Suppressor macrophage treated with lipopolysaccharide for 4 hours (primary cell): ENCODE data around the gene REC8.

Experiments
- DNase-seq: peaks from one replicate; pipeline ENCODE4 v3.0.0-alpha.2; 2020

Gene REC8

DNA sequence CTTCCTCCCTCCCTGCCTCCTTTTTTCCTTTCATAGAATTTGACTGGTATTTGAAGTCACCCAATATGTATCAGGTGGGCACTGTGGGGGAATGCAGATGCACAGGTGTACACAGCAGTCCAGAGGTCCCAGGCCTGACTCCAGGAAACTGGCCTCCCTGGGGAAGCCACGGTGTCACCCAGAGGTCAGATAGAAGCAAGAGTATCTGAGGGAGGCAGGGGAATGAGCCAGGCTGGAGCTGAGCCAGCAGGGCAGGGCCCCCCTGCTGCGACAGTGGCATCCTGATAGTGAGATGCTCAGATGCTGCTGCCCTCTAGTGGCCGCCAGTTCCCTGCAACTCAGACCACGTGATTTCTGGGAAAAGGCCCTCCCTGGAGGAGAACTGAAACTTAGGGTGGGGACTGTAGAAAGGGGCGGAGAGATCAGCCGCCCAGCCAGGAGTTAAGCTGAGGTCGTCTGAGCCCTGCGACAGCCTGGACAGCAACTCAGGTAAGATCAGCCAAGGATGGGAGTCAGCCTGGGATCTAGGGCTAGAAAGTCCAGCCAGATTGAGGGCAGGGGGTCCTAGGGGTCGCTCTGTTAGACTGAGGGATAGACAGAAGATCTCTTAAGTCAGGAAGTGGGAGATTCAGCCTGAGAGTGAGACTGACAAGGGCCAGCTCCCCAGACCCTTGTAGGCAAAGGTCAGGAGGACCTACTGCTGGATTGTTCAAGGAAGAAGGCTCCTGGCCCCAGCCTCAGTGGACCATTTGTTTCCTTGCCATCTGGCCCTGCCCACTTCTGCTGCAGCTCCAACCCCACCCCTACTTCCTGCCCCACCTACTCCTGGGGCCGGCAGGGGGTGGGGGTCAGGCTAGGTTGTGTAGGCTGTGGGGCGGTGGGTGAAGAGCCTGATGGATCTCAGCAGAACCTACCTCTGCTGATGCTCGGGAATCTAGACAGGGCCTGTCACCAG lies 10.8 kb upstream of the REC8 start, which contains the start of gene IRF9:
IRF9 (plus strand) TSS at position 416 of the 955 bp plus-strand sequence. CDS start 880 bp downstream, outside the sequence.
- peak; percentile 97 for DNase-seq

DNA sequence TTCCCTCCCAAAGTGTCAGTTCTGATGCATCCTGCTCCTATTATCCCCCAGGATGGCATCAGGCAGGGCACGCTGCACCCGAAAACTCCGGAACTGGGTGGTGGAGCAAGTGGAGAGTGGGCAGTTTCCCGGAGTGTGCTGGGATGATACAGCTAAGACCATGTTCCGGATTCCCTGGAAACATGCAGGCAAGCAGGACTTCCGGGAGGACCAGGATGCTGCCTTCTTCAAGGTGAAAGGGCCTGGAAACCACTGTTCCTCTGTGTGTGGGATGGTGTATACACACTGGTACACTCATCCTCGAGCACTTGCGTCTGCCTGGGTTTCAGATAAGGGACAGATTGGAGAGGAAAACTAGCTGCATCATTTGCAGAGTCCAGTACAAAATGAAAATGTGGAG lies 9.8 kb upstream of the REC8 start:
- no peak for DNase-seq

DNA sequence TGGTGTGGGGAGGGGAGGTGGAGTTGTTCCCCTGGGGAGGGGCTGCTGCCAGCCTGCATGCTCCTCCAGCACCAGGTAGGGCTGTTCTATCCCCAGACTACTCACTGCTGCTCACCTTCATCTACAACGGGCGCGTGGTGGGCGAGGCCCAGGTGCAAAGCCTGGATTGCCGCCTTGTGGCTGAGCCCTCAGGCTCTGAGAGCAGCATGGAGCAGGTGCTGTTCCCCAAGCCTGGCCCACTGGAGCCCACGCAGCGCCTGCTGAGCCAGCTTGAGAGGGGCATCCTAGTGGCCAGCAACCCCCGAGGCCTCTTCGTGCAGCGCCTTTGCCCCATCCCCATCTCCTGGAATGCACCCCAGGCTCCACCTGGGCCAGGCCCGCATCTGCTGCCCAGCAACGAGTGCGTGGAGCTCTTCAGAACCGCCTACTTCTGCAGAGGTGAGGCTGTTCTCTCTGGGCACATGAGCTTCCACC lies 7.3 kb upstream of the REC8 start:
- no peak for DNase-seq

DNA sequence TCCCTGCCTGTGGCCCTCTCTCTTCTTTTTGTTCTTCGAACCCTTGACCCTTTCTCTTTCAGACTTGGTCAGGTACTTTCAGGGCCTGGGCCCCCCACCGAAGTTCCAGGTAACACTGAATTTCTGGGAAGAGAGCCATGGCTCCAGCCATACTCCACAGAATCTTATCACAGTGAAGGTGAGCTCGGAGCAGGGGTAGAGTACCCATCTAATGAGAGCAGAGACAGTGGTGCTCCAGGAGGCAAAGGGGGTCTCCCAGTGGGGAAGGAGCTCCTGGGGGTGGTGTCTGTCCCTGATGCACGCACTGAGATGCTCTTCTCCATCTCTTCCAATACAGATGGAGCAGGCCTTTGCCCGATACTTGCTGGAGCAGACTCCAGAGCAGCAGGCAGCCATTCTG lies 6.1 kb upstream of the REC8 start:
- no peak for DNase-seq

- DNase-seq, result peak; percentile 59
Measured at GRCh38 chr14:24167469-24168114, 4.3 kb upstream of the REC8 start.

DNA sequence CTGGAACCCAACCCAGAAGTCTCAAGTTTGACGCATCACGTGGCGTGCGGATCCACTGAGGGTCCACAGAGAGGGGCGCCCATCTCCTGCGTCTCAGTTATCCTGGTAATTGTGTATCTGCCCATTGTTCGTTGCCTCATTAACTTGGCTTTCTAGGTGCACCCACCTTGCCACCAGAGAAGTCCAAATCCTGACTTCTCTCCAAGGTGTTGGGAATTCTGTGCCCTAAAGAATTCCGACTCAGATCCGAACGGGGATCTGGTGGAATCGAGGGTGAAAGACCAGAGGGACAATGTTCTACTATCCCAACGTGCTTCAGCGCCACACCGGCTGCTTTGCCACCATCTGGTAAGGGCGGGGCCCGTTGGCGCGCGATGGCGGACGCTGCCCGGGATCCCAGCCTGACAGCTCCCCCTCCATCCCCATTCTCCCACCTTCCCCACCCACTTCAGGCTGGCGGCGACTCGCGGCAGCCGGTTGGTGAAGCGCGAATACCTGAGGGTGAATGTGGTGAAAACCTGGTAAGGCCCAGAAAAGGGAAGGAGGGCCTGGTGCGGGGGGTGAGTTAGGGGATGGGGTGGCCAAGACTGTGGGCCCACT lies 481 bp downstream of the REC8 start:
- DNase-seq, result no peak

DNA sequence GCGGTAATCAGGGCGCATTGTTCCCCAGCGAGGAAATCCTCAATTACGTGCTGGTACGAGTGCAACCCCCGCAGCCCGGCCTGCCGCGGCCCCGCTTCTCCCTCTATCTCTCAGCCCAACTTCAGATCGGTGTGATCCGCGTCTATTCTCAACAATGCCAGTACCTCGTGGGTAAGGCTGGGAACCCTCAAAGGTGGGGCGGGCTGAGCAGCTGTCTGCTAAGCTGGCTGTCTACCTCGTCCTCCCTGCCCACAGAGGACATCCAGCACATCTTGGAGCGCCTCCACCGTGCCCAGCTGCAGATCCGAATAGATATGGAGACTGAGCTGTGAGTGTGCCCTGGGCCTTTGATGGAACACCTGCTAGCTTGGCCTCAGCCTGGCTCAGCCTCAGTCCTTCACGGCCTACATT lies 996 bp downstream of the REC8 start:
- no peak for DNase-seq

DNA sequence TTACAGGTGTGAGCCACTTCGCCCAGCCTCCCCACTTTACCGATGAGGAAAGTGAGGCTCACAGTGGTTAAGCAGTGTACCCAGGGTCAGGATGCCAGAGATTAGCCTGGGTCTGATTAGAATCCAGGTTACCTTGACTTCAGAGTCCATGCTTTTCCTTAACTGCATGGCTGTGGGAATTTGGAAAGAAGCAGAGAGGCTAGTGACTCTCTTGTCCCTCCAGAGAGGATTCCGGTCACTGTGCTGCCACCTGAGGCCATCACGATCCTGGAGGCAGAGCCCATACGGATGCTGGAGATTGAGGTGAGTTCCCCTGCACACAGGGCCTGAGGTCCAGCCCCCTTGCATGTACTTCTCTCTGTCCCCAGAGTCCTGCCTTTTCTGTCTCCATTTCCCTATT lies 4.7 kb downstream of the REC8 start:
- no peak for DNase-seq

DNA sequence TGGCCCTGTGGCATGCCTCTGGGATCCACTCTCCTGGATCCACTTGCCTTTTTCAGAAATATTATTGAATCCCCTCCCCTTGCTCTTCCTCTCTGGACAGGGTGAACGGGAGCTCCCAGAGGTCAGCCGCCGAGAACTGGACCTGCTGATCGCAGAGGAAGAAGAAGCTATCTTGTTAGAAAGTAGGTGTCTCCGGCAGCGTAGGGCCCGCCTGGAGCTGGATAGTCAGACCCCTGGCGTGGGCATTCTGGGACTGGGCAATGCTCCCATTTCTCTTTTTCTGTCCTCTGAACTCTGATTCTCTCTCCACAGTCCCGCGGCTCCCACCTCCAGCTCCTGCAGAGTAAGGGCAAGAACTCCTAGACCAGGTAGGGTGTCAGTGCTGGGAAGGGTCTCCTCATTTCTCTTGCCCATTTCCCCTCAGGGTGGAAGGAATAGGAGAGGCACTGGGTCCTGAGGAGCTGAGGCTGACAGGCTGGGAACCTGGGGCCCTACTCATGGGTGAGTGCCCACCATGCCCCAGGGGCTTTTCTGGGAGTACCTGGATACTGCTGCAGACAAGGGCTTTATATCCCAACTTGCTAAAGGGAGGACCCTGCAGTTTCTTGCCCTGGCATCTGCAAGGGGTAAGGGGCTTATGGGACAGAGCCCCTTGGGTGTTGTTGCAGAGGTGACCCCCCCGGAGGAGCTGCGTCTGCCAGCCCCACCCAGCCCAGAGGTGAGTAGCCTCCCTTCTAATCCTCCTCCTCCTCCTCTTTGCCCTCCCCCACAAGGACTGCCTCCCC lies 5.4 kb downstream of the REC8 start:
- DNase-seq, result no peak

DNA sequence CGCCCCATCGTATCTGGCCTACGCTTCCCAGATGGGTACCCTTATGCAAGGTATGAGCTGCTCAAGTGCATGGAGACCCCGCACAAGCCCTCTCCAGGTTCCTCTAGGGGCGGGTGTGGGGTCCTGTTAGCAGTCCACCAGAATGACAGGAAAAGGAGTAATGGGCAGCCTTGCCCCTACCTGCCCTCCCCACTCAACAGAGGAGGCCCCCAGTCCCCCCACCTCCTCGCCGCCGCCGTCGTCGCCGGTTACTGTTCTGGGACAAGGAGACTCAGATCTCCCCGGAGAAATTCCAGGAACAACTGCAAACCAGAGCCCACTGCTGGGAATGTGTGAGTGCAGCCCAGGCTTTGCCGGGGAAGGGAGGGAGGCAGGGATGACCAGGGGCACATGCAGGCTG lies 6.0 kb downstream of the REC8 start:
- DNase-seq, result no peak

DNA sequence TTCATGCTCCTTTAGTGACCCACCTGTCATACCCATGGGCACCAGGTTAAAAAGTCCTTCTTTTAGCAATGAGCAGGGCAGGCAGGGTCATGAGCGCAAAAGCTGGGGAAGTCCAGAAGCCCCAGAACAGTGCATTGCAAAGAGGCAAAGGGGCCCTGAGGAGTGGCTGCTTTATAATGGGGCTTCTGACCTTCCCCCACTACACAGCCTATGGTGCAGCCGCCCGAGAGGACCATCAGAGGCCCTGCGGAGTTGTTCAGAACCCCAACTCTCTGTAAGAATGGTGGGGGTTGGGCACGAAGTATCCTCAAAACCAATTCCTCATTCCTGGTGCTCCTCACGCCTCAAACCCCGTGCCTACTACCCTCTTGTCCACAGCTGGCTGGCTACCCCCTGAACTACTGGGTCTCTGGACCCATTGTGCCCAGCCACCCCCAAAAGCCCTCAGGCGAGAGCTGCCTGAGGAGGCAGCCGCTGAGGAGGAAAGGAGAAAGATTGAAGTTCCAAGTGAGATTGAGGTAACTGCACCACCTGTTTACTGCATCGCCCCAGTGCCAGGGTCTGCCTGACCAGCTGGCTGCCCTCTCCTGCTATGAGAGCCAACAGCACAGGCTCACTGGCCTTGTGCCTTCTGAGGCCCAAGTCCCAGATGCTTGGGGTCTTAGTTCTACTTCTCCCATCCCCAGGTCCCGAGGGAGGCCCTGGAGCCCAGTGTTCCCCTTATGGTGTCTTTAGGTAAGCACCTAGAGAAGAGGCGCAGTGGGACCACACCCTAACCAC lies 6.7 kb downstream of the REC8 start:
- DNase-seq, result no peak

DNA sequence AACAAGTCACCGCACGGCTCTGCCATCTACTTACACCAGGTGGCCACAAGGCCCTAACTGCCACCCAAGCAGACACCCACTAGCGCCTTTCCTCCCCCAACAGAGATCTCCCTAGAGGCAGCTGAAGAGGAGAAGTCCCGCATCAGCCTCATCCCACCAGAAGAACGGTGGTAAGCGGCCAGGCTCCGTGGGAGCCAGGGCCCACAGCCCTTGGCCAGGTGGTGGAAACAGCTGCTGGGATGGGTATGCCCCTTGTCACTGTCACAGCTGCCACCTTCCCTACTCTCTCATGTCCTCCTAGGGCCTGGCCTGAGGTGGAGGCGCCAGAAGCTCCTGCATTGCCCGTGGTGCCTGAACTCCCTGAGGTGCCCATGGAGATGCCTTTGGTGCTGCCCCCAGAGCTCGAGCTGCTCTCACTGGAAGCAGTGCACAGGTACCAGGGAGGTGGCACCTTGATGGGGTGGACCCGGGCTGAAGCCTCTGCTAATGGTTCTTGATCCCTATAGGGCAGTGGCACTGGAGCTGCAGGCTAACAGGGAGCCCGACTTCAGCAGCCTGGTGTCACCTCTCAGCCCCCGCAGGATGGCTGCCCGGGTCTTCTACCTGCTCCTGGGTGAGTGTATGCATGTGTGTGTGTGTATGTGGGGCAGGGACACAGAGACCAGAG lies 7.5 kb downstream of the REC8 start:
- no peak for DNase-seq

DNA sequence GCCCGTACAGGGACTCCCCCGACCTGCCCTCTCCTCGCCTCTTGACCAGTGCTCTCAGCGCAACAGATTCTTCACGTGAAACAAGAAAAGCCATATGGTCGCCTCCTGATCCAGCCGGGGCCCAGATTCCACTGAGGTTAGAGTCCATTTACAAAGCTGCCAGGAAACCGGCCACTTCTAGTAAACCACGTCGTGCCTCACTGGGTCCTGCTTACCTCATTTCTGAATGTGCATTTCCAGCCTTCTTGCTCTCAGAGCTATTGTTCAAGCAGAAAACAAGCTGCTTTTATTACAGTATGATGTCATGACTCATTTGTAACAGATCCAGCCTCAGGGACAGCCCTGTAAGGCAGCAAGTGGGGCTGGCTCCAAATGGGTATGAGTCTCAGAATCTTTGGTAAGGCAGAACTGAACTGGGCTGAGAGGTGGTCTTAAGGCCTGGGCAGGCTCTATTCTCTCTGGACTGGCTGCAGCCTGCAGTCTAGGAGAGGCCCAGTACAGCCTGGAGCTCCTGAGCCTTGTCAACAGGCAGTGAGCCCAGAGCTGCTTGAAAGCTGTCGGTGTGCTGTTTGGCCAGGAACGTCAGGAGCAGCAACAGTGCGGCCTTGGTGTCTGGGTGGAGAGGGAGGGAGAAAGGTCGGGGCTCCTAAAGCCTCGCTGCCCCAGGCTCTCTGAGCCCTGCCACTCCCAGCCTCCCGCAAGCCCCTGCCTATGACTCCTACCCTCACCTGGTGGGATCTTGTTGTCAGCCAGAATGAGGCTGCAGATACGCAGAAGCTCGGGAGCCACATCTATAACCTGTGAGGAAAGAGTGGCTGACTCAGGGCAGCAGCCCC lies 8.3 kb downstream of the REC8 start:
- no peak for DNase-seq

GRCh38 chr14:24181371-24182077 lies 9.6 kb downstream of the REC8 start:
- no peak for DNase-seq

- no peak for DNase-seq
Measured at GRCh38 chr14:24182110-24182882, 10.4 kb downstream of the REC8 start.

- DNase-seq, result no peak
Measured at GRCh38 chr14:24183014-24183481, 11.2 kb downstream of the REC8 start.

DNA sequence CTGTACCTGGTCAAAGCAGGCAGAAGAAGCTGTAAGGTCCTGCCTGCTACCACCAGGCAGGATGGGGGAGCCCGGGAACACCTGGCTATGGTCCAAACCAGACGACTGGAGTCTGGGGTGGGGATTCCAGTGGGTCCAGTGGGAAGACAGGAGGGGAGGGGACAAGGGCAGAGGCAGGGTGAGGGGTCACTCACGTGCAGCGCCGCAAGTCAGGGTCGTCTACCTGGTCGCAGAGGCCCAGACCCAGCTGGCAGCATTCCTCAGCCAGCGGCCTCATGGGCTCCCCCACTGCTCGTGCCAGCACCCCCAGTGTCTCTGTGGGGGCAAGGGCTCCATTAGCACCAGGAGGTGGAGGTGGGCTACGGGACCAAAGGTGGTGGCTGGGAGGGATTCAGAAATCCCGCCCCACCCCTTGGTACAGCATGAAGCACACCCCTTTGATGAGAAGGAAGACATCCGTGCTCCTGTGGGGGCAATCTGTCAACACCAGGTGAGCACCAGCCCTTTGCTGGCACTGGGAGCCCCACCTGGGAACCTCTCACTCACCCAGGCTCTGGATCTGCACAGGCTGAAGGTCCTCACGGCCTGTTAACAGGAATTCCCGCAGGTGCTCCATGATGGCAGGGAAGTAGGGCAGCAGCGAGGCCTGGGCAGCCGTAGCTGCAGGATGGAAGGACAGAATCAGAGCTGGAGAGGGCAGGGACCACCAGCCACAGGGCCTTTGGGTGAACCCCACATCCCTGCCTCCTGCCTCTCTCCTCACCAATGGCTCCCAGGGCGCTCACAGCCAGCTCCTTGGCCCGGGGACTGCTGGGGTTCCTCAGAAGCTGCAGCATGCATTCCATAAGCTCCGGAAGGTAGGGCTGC lies 12.5 kb downstream of the REC8 start:
- no peak for DNase-seq

GRCh38 chr14:24185026-24185425 lies 13.1 kb downstream of the REC8 start:
- DNase-seq, result no peak
